Keratinocyte (primary cell): ENCODE data around the gene CASP10. TPM values are rescaled to one million over a fixed set of nuclear protein-coding genes. Genes with fewer than 3 reads are reported as not detected.

Source experiments
- DNase-seq: peaks from one replicate; pipeline ENCODE4 v3.0.0-alpha.2; 2011; ENCODE audit warnings: low read depth, missing footprints, low spot score
- FAIRE-seq: peaks from 2 replicates; lab custom pipeline; 2011; peaks lifted over from hg19 to GRCh38; lab: Jason Lieb, UNC
- H2AFZ ChIP-seq: 2 replicates; pipeline ENCODE4 v1.6.0; 2012; ENCODE audit warnings: low read length, control low read depth, inconsistent platforms; ENCODE audit not compliant: control insufficient read depth
- H3K27ac ChIP-seq: 2 replicates; pipeline ENCODE4 v1.5.1; 2011; ENCODE audit warnings: low read length; ENCODE audit not compliant: control insufficient read depth, insufficient read depth
- H3K27me3 ChIP-seq: 3 replicates; pipeline ENCODE4 v1.6.0; 2011; ENCODE audit warnings: low read length; ENCODE audit not compliant: control insufficient read depth, insufficient read depth; ENCODE audit errors: extremely low read depth
- H3K36me3 ChIP-seq, 2 experiments: 2 replicates in 1 of 2; 3 replicates in 1 of 2; pipeline ENCODE4 v1.5.1; 2011; ENCODE audit warnings: low read length in 2 of 2, mild to moderate bottlenecking in 1 of 2; ENCODE audit not compliant: control insufficient read depth in 2 of 2, insufficient read depth in 2 of 2; ENCODE audit errors: extremely low read depth in 1 of 2
- H3K4me1 ChIP-seq: 3 replicates; pipeline ENCODE4 v1.5.1; 2011; ENCODE audit warnings: low read length; ENCODE audit not compliant: control insufficient read depth, insufficient read depth; ENCODE audit errors: extremely low read depth
- H3K4me2 ChIP-seq: 3 replicates; pipeline ENCODE4 v1.6.0; 2011; ENCODE audit warnings: low read depth, low read length; ENCODE audit not compliant: control insufficient read depth, insufficient read depth; ENCODE audit errors: extremely low read depth
- H3K4me3 ChIP-seq, 3 experiments: fragments of 200-600 bp in 1 of 3; sonication (generic) in 1 of 3; 2 replicates in 2 of 3; 3 replicates in 1 of 3; pipeline ENCODE4 v1.5.1; 2011 to 2016; ENCODE audit warnings: low read length in 3 of 3, mild to moderate bottlenecking in 3 of 3, control low read depth in 2 of 3, inconsistent platforms in 1 of 3, low read depth in 1 of 3, mixed read lengths in 1 of 3, mixed run types in 1 of 3, moderate library complexity in 1 of 3; ENCODE audit not compliant: control insufficient read depth in 2 of 3, insufficient read depth in 2 of 3; ENCODE audit errors: extremely low read depth in 1 of 3
- H3K79me2 ChIP-seq: 2 replicates; pipeline ENCODE4 v1.6.0; 2012; ENCODE audit warnings: low read length; ENCODE audit not compliant: control insufficient read depth, insufficient read depth
- H3K9ac ChIP-seq: 3 replicates; pipeline ENCODE4 v1.6.0; 2011; ENCODE audit warnings: low read length; ENCODE audit not compliant: control insufficient read depth, insufficient read depth; ENCODE audit errors: extremely low read depth
- H3K9me1 ChIP-seq: 3 replicates; pipeline ENCODE4 v1.6.0; 2011; ENCODE audit warnings: low read length; ENCODE audit not compliant: control insufficient read depth, insufficient read depth; ENCODE audit errors: extremely low read depth
- H3K9me3 ChIP-seq: 2 replicates; pipeline ENCODE4 v1.5.1; 2012; ENCODE audit warnings: low read depth, low read length; ENCODE audit not compliant: control insufficient read depth
- H4K20me1 ChIP-seq: 3 replicates; pipeline ENCODE4 v1.6.0; 2011; ENCODE audit warnings: low read length; ENCODE audit not compliant: control insufficient read depth, insufficient read depth; ENCODE audit errors: extremely low read depth
- CTCF ChIP-seq, 3 experiments: IDR thresholded peaks in 1 of 3; conservative IDR thresholded peaks in 1 of 3; optimal IDR thresholded peaks in 1 of 3; 2 replicates in 2 of 3; 3 replicates in 1 of 3; pipeline versions ENCODE3 to v1.5.1; 2011; ENCODE audit warnings: low read length in 3 of 3, mild to moderate bottlenecking in 3 of 3, moderate library complexity in 2 of 3, control low read depth in 1 of 3, inconsistent platforms in 1 of 3; ENCODE audit not compliant: insufficient read depth in 2 of 3; ENCODE audit errors: extremely low read depth in 1 of 3
- EZH2 ChIP-seq: IDR thresholded peaks from one replicate; pipeline ENCODE4 v1.6.1; 2012; ENCODE audit warnings: inconsistent platforms, mild to moderate bottlenecking, low read length, moderate library complexity
- dilution Hi-C: fragments of 300-500 bp; cut with MboI; formaldehyde crosslinking; loops from one replicate; pipeline ENCODE4 v1.7.0; 2020; ENCODE audit warnings: low sequenced_read_pairs; ENCODE audit not compliant: extremely low pct_ligation_motif_present
- polyA plus RNA-seq, 5 experiments: library from polyadenylated mRNA; depleted of rRNA in 3 of 5; stranded (reverse) in 3 of 5; stranded (forward) in 1 of 5; unstranded in 1 of 5; fragments of >200 nt; gene quantifications; 1 replicate in 1 of 5; 2 replicates in 3 of 5; 3 replicates in 1 of 5; pipeline versions ENCODE4 v1.2.1 to v1.2.3, GENCODE V29; 2011 to 2012; ENCODE audit warnings: missing spikeins in 2 of 5, low read depth in 1 of 5, low replicate concordance in 1 of 5

Gene CASP10
- polyA plus RNA-seq, 1 donor (not counting 4 experiments of a cell fraction or from before 2014, with no cell fraction given) = 7.1 TPM

GRCh38 chr2:201196803-201197202, 13.9 kb downstream of the CASP10 start:
- Histone ChIP-seq H3K9ac (no peak overlapping the region), H3K27ac (no peak overlapping the region), H2AFZ (no peak overlapping the region), H3K9me3 (no peaks in the 10 kb centered on the region), H3K36me3 (peaks cover 5 to 8% of the 10 kb centered on the region in 2 experiments), H3K27me3 (no peaks in the 10 kb centered on the region), H3K79me2 (no peaks in the 10 kb centered on the region), H4K20me1 (no peaks in the 10 kb centered on the region), H3K4me1 (no peaks in the 10 kb centered on the region), H3K4me2 (no peak overlapping the region), H3K4me3 (no peak overlapping the region), H3K9me1 (no peaks in the 10 kb centered on the region)
- FAIRE-seq (no peak), DNase-seq (no peak)
- TF ChIP-seq EZH2 = no peak
- TF ChIP-seq CTCF (optimal IDR thresholded peaks at IDR 0.05 in 1 of 3, IDR thresholded peaks at IDR 0.05 in 1 of 3, conservative IDR thresholded peaks at IDR 0.05 in 1 of 3; ENCODE audit: extremely low read depth in 1 of 3, insufficient read depth in 2 of 3, low read length in 3 of 3) = no peak
- dilution Hi-C loops = no loop called here

- dilution Hi-C loops = no loop called here
- no peak overlapping the region for H3K9ac ChIP-seq
- H2AFZ ChIP-seq = no peak overlapping the region
- H3K27me3 ChIP-seq = no peaks in the 10 kb centered on the region
- H3K79me2 ChIP-seq = no peaks in the 10 kb centered on the region
- H4K20me1 ChIP-seq = no peaks in the 10 kb centered on the region
- FAIRE-seq (no peak), DNase-seq (no peak)
- no peak overlapping the region for H3K27ac ChIP-seq
- TF ChIP-seq CTCF (optimal IDR thresholded peaks at IDR 0.05 in 1 of 3, IDR thresholded peaks at IDR 0.05 in 1 of 3, conservative IDR thresholded peaks at IDR 0.05 in 1 of 3; ENCODE audit: extremely low read depth in 1 of 3, insufficient read depth in 2 of 3, low read length in 3 of 3) (no peak), EZH2 (no peak)
- no peaks in the 10 kb centered on the region for H3K9me1 ChIP-seq
- no peak overlapping the region for H3K4me2 ChIP-seq
- no peaks in the 10 kb centered on the region for H3K4me1 ChIP-seq
- no peaks in the 10 kb centered on the region for H3K9me3 ChIP-seq
- H3K36me3 ChIP-seq = peaks cover 5 to 8% of the 10 kb centered on the region in 2 experiments
- no peak overlapping the region for H3K4me3 ChIP-seq
These were observed 14.8 kb downstream of the CASP10 start for GRCh38 chr2:201197781-201198180.
